H1 (cell line): ENCODE results near the gene PPP1R15B.

ENCODE experiments used
- CTCF ChIP-seq, 3 experiments: IDR thresholded peaks; 1 replicate in 2 of 3; 2 replicates in 1 of 3; pipeline versions ENCODE4 v1.5.1 to v1.6.1; 2011; ENCODE audit warnings: low read length in 3 of 3, mild to moderate bottlenecking in 3 of 3, inconsistent platforms in 2 of 3, low read depth in 1 of 3, moderate library complexity in 1 of 3; ENCODE audit not compliant: insufficient read depth in 1 of 3; ENCODE audit errors: control extremely low read depth in 1 of 3
- EP300 ChIP-seq, 2 experiments: IDR thresholded peaks; 1 replicate in 1 of 2; 2 replicates in 1 of 2; pipeline ENCODE4 v1.6.1; 2011 to 2012; ENCODE audit warnings: low read depth in 2 of 2, low read length in 2 of 2, mild to moderate bottlenecking in 2 of 2, borderline replicate concordance in 1 of 2, inconsistent platforms in 1 of 2, moderate library complexity in 1 of 2
- EZH2 ChIP-seq: fragments of 200-600 bp; sonication (generic); IDR thresholded peaks from 2 replicates; pipeline ENCODE4 v1.7.1; 2012; ENCODE audit warnings: low read depth, mild to moderate bottlenecking, moderate library complexity, low read length, inconsistent platforms; ENCODE audit not compliant: severe bottlenecking
- FOSL1 ChIP-seq: IDR thresholded peaks from 2 replicates; pipeline ENCODE4 v1.6.1; 2011; ENCODE audit warnings: mild to moderate bottlenecking, low read depth, low read length, moderate library complexity; ENCODE audit not compliant: insufficient read depth
- GABPA ChIP-seq: IDR thresholded peaks from 2 replicates; pipeline ENCODE4 v1.6.1; 2011; ENCODE audit warnings: mild to moderate bottlenecking, low read length, moderate library complexity, borderline replicate concordance; ENCODE audit not compliant: insufficient read depth
- JUN ChIP-seq: IDR thresholded peaks from 2 replicates; pipeline ENCODE4 v1.6.1; 2011; ENCODE audit warnings: low read depth, mild to moderate bottlenecking, improper control_type of control experiment, low read length
- JUND ChIP-seq: IDR thresholded peaks from 2 replicates; pipeline ENCODE4 v1.6.1; 2011; ENCODE audit warnings: mild to moderate bottlenecking, improper control_type of control experiment, low read length
- POLR2A ChIP-seq, 2 experiments: IDR thresholded peaks; 1 replicate in 1 of 2; 2 replicates in 1 of 2; pipeline ENCODE4 v1.6.1; 2011; ENCODE audit warnings: low read depth in 2 of 2, low read length in 2 of 2, mild to moderate bottlenecking in 2 of 2; ENCODE audit errors: control extremely low read depth in 1 of 2
- RAD21 ChIP-seq, 2 experiments: IDR thresholded peaks in 1 of 2; conservative IDR thresholded peaks in 1 of 2; 2 replicates each; pipeline ENCODE4 v1.6.1; 2011; ENCODE audit warnings: low read depth in 2 of 2, low read length in 2 of 2, improper control_type of control experiment in 1 of 2, inconsistent platforms in 1 of 2, mild to moderate bottlenecking in 1 of 2, moderate library complexity in 1 of 2
- RXRA ChIP-seq: IDR thresholded peaks from 2 replicates; pipeline ENCODE4 v1.6.1; 2011; ENCODE audit warnings: low read depth, mild to moderate bottlenecking, low read length, moderate library complexity; ENCODE audit not compliant: insufficient read depth
- SRF ChIP-seq: IDR thresholded peaks from 2 replicates; pipeline ENCODE4 v1.6.1; 2011; ENCODE audit warnings: mild to moderate bottlenecking, low read depth, low read length, moderate library complexity
- SUZ12 ChIP-seq: fragments of 200-600 bp; sonication (generic); IDR thresholded peaks from 2 replicates; pipeline ENCODE4 v1.6.1; 2012; ENCODE audit warnings: mild to moderate bottlenecking, inconsistent platforms, low read length, moderate library complexity, mixed read lengths
- TEAD4 ChIP-seq: IDR thresholded peaks from 2 replicates; pipeline ENCODE4 v1.6.1; 2012; ENCODE audit warnings: low read depth, low read length, inconsistent platforms, mixed read lengths

GRCh38 chr1:204442376-204443259 is 31.0 kb upstream of the PPP1R15B start:
- TF ChIP-seq RAD21 (IDR thresholded peaks at IDR 0.05 in 1 of 2, conservative IDR thresholded peaks at IDR 0.05 in 1 of 2; ENCODE audit: low read depth in 2 of 2, low read length in 2 of 2) (no peak), RXRA (no peak), SRF (no peak), GABPA (no peak), JUN (no peak), SUZ12 (no peak), TEAD4 (no peak), EP300 (IDR thresholded peaks at IDR 0.05; ENCODE audit: borderline replicate concordance in 1 of 2, low read depth in 2 of 2, low read length in 2 of 2) (no peak), CTCF (IDR thresholded peaks at IDR 0.05; ENCODE audit: control extremely low read depth in 1 of 3, insufficient read depth in 1 of 3, low read depth in 1 of 3, low read length in 3 of 3) (no peak), EZH2 (no peak), FOSL1 (no peak), JUND (no peak), POLR2A (IDR thresholded peaks at IDR 0.05; ENCODE audit: control extremely low read depth in 1 of 2, low read depth in 2 of 2, low read length in 2 of 2) (no peak)
